ENCODE measurements around the gene HLA-DPB1. TPM values are rescaled to one million over a fixed set of nuclear protein-coding genes. Genes with fewer than 3 reads are reported as not detected.
"Not testable (repeated sequence)": the region's sequence is repeated elsewhere in the genome, so short reads cannot be mapped to it uniquely, and the experiment has no call there.

The HLA-DPB1 gene
- total and polyA plus RNA-seq, 2 donors = 16.4 to 74.7 TPM

DNA sequence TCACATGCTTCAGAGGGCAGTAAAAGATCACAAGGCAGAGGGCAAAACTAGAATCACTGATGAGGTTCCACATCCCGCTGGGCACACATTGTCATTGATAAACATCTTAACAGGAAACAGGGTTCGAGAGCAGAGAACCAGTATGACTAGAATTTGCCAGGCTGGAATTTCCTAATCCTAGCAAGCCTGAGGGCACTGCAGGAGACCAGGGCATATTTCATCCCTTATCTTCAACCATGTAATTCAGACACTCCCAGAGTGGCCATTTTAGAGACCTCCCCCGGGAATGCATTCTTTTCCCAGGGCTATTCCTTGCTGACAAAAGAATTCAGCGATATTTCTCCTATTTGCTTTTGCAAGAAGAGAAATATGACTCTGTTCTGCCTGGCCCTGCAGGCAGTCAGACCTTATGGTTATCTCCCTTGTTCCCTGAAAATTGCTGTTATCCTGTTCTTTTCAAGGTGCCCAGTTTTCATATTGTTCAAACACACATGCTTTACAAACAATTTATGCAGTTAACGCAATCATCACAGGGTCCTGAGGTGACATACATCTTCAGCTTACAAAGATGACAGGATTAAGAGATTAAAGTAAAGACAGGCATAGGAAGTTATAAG, 25.4 kb downstream of the HLA-DPB1 start:
- H3K36me3 ChIP-seq (ENCODE audit: insufficient read depth); H3K27ac ChIP-seq (ENCODE audit: low read depth); DNase-seq (ENCODE audit: extremely low spot score); H3K4me3 ChIP-seq (ENCODE audit: low read depth, low read length); H3K4me1 ChIP-seq (ENCODE audit: insufficient read depth): not testable (repeated sequence)
- 62% methylated on average over 5 of the region's 5 CpGs for WGBS

DNA sequence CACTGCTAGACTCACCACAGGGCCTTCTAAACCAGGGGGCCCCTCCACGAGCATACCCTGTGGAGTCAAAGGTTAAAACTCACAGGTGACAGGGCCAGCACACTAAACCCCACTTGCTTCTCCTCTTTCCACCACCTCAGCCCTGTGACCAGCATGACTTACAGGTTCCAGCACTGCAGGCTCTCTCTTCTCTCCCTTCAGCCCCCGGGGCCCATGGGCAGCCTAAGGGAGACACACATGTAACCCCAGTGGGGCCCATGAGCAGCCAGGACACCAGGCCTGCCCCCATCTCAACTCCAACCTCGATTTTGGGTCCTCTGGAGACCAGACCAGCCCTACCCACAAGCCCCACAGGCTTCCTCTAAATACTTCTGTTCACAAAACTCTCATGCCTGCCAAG, 28.0 kb downstream of the HLA-DPB1 start:
- 46% methylated on average over 3 of the region's 3 CpGs for WGBS
- H3K36me3 ChIP-seq (ENCODE audit: insufficient read depth) = no peaks in the 10 kb centered on the region
- H3K4me1 ChIP-seq (ENCODE audit: insufficient read depth) = no peaks in the 10 kb centered on the region
- no peak overlapping the region for H3K4me3 ChIP-seq (ENCODE audit: low read depth, low read length)
- no peak for DNase-seq (ENCODE audit: extremely low spot score)
- H3K27ac ChIP-seq (ENCODE audit: low read depth) = no peak overlapping the region

DNA sequence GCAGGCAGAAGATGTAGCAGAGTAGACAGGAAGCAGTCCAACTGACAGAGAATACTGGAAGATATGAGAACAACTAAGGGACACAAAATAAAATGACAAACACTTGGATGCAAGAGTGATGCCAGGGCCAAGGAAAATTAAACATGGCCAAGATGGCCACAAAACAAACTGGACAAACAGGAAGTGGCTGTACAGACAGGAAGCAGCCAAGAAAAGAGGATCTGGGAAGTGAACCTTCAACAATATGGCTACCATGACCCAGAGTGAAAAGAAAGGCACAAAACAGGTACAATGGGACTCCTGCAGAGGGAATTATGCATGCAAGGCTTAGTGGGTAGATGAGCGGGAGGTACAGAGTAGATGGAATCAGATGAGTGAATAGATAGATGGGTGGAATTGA, 29.1 kb downstream of the HLA-DPB1 start:
- 96% methylated on average over 1 of the region's 1 CpG for WGBS
- no peak overlapping the region for H3K4me3 ChIP-seq (ENCODE audit: low read depth, low read length)

DNA sequence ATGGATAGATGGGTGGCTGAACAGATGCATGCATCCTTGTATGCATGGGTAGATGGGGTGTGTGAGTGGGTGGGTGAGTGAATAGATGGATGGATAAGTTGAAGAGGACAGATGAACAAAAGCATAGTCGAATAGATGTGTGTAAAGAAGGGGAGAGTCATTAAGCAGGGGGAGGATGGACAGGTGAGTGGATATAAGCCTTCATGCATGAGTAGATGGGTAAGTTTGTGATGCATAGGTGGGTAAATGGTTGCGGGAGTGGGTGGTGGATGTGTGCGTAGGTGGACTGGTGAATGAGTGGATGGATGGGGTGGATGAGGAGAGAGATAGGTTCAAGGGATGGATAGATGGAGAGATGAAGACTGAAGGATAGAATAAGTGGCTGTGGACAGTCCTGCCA, 29.6 kb downstream of the HLA-DPB1 start:
- 82% methylated on average over 3 of the region's 3 CpGs for WGBS

More for the DNA sequence above, 29.1 kb downstream of the HLA-DPB1 start:
- H3K4me1 ChIP-seq (ENCODE audit: insufficient read depth) = no peaks in the 10 kb centered on the region
- no peak for DNase-seq (ENCODE audit: extremely low spot score)
- no peaks in the 10 kb centered on the region for H3K36me3 ChIP-seq (ENCODE audit: insufficient read depth)
- H3K27ac ChIP-seq (ENCODE audit: low read depth) = no peak overlapping the region

DNA sequence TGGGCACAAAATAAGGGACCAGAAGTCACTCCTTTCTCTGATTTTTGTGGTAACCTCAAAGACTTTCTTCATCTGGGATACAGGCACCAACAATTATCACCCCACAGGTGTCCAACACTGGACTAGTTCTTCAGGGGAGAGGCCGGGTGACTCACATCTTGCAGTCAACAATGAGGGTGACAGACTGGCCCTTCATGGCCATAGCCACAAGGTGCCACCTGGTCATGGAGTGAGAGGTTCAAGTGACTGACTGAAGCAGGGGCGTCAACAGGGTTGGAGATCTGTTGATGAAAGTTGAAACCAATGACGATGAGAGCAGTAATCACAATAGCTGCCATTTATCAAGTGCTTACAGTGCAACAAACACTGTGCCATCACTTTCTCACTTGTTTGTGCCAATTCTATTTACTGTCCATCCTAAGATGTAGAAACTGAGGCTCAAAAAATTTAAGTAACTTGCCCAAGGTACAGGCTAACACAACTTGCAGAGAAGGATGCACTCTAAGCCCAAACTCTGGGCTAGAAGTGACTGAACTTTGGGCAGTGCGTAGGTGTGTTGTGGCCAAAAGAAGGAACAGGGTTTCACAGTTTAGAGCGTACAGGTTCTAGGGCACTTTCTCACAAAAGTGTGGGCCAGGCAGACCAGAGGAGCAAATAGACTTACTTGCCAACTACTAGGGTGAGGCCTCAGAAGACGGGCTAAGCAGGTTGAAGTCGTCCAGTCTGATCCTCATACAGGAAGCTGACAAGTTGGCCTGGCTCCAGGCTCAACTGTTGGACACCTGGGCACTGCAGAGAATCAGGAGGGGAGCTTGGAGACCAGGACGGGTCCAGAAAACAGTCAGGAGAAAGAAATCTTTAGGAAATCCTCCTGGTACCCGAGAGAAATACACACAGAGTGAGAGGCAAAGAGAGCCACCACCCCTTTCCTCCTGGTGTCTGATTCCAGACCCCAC, 30.4 kb downstream of the HLA-DPB1 start:
- no peak overlapping the region for H3K4me3 ChIP-seq (ENCODE audit: low read depth, low read length)
- WGBS = 59% methylated on average over 9 of the region's 9 CpGs
- H3K27ac ChIP-seq (ENCODE audit: low read depth) = no peak overlapping the region
- no peaks in the 10 kb centered on the region for H3K36me3 ChIP-seq (ENCODE audit: insufficient read depth)
- DNase-seq (ENCODE audit: extremely low spot score) = no peak
- no peaks in the 10 kb centered on the region for H3K4me1 ChIP-seq (ENCODE audit: insufficient read depth)

More for the DNA sequence above, 29.6 kb downstream of the HLA-DPB1 start:
- H3K36me3 ChIP-seq (ENCODE audit: insufficient read depth) = no peaks in the 10 kb centered on the region
- no peak overlapping the region for H3K4me3 ChIP-seq (ENCODE audit: low read depth, low read length)
- no peak for DNase-seq (ENCODE audit: extremely low spot score)
- no peaks in the 10 kb centered on the region for H3K4me1 ChIP-seq (ENCODE audit: insufficient read depth)
- H3K27ac ChIP-seq (ENCODE audit: low read depth) = no peak overlapping the region

DNA sequence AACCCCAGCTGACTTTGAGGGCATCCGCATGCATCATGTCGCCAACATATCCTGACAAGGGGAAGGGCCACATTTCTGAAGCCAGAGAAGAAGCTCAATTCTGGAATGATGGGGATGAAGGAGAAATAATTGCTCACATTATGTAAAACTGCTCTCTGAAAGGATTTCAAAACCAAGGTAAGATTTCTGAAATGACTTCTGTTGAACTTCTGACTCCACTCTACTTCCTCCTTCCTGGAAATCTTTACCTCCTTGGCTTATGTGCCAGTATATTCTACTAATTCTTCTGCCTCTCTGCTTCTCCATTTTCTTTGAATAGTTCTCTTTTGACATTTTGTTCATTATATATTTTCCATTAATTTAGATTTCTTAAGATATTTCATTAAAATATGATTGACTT, 31.9 kb downstream of the HLA-DPB1 start:
- no peak overlapping the region for H3K27ac ChIP-seq (ENCODE audit: low read depth)
- no peak overlapping the region for H3K4me3 ChIP-seq (ENCODE audit: low read depth, low read length)
- H3K4me1 ChIP-seq (ENCODE audit: insufficient read depth) = no peaks in the 10 kb centered on the region
- DNase-seq (ENCODE audit: extremely low spot score) = no peak
- 65% methylated on average over 2 of the region's 2 CpGs for WGBS
- H3K36me3 ChIP-seq (ENCODE audit: insufficient read depth) = no peaks in the 10 kb centered on the region

DNA sequence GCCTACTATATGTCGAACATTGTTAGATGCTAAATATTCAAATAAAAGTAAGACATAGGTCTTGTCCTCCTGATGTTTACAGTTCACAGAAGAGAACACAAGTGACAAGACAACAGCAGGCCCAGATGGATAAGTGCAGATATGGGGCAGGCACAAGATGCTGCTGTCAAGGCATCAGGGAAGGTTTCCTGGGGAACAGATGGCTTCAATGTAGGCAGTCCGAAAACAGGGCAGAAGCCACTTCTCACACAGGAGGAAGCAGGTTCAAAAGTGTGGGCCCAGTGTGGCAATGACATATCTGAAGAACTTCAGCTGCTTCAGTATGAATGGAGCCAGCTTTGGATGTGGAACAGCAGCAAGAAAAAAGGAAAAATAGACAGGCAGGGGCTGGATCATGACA, 32.5 kb downstream of the HLA-DPB1 start:
- Histone ChIP-seq H3K4me3 (ENCODE audit: low read depth, low read length) (no peak overlapping the region), H3K27ac (ENCODE audit: low read depth) (no peak overlapping the region), H3K4me1 (ENCODE audit: insufficient read depth) (no peaks in the 10 kb centered on the region), H3K36me3 (ENCODE audit: insufficient read depth) (no peaks in the 10 kb centered on the region)
- no peak for DNase-seq (ENCODE audit: extremely low spot score)
- 68% methylated on average over 2 of the region's 2 CpGs for WGBS

DNA sequence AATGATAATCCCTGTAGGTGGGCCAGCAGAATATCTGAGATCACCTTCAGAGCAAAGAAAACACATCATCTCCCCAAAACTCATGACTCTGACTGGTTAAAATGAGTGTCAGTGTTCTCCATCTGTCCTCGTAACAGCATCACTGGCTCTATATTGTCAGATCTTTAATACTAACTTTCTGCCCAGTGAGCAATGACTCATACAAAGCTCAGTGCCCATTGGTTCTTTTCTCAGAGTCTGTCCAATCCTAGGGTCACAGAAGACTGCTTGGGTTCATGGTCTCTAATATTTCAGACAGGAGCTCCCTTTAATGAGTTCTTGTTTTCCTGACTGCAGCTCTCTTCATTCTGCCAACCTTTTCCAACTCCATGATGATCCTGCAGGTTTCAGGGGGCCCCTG, 36.4 kb downstream of the HLA-DPB1 start:
- Histone ChIP-seq H3K36me3 (ENCODE audit: insufficient read depth) (no peaks in the 10 kb centered on the region), H3K27ac (ENCODE audit: low read depth) (no peak overlapping the region), H3K4me1 (ENCODE audit: insufficient read depth) (no peaks in the 10 kb centered on the region), H3K4me3 (ENCODE audit: low read depth, low read length) (no peak overlapping the region)
- DNase-seq (ENCODE audit: extremely low spot score) = peak; percentile 33
- 12% methylated on average over 1 of the region's 1 CpG for WGBS

DNA sequence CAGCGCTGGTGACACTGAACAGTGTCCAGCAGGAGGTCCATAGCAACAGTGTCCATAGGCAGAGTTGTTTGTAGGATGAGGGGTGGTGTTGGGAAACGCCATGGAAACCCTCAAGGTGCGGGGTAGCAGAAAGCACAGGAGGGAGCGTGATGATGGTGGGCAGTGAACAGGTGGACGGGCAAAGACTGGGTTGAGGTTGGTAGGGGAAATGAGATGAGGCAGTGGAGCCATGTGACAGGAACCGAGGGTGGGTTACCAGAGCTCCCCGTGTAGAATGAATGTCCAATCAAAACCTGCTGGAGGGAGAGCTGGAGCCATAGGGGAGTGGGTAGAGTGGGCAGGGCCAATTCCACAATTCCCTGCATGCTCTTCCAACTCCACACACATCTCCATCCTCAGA, 38.0 kb downstream of the HLA-DPB1 start:
- DNase-seq (ENCODE audit: extremely low spot score) = no peak
- H3K4me3 ChIP-seq (ENCODE audit: low read depth, low read length) = no peak overlapping the region
- no peaks in the 10 kb centered on the region for H3K36me3 ChIP-seq (ENCODE audit: insufficient read depth)
- 63% methylated on average over 7 of the region's 7 CpGs for WGBS
- H3K27ac ChIP-seq (ENCODE audit: low read depth) = no peak overlapping the region
- H3K4me1 ChIP-seq (ENCODE audit: insufficient read depth) = no peaks in the 10 kb centered on the region

DNA sequence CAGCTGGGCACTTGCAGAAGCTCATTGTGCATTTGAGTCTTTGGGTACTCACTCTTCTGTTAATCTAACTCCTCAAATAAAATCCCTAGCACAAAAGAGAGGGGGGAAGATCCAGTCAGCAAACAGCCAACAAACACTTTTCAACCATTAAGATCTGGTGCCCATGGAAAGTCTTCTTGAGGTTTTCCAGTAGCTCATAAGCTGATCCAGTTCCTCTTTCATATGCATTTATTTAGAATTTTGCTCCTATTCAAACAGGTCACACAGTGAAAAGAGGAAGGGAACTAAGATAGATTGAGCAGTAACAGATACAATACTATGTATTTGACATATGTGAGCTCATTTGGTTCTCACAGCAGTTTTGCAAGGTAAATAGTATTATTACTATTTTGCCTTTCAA, 38.6 kb downstream of the HLA-DPB1 start:
- H3K4me1 ChIP-seq (ENCODE audit: insufficient read depth) = no peaks in the 10 kb centered on the region
- H3K36me3 ChIP-seq (ENCODE audit: insufficient read depth) = no peaks in the 10 kb centered on the region
- no peak for DNase-seq (ENCODE audit: extremely low spot score)
- H3K4me3 ChIP-seq (ENCODE audit: low read depth, low read length) = no peak overlapping the region
- no peak overlapping the region for H3K27ac ChIP-seq (ENCODE audit: low read depth)

DNA sequence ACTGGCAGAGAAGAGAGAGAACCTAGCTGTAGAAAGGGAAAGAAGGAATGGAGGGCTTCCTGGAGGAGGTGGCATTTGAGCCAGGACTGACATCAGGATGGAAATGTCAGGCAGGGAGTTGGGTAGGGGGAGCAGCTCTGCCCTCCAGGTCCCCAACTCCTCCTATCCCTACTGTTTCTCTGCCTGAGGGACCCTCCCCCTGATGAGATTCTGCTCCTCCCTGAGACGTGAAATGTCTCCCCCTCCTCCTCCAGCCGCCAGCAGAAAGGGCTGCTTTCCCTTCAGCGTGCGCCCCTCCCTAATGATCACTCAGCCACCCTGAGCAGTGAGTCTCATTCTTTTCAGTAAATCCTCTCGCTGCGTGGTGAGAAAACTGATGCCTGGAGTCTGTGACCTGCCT, 40.6 kb downstream of the HLA-DPB1 start:
- Histone ChIP-seq H3K27ac (ENCODE audit: low read depth) (no peak overlapping the region), H3K4me3 (ENCODE audit: low read depth, low read length) (no peak overlapping the region), H3K36me3 (ENCODE audit: insufficient read depth) (no peaks in the 10 kb centered on the region), H3K4me1 (ENCODE audit: insufficient read depth) (no peaks in the 10 kb centered on the region)
- 2% methylated on average over 6 of the region's 6 CpGs for WGBS
- DNase-seq (ENCODE audit: extremely low spot score) = no peak

DNA sequence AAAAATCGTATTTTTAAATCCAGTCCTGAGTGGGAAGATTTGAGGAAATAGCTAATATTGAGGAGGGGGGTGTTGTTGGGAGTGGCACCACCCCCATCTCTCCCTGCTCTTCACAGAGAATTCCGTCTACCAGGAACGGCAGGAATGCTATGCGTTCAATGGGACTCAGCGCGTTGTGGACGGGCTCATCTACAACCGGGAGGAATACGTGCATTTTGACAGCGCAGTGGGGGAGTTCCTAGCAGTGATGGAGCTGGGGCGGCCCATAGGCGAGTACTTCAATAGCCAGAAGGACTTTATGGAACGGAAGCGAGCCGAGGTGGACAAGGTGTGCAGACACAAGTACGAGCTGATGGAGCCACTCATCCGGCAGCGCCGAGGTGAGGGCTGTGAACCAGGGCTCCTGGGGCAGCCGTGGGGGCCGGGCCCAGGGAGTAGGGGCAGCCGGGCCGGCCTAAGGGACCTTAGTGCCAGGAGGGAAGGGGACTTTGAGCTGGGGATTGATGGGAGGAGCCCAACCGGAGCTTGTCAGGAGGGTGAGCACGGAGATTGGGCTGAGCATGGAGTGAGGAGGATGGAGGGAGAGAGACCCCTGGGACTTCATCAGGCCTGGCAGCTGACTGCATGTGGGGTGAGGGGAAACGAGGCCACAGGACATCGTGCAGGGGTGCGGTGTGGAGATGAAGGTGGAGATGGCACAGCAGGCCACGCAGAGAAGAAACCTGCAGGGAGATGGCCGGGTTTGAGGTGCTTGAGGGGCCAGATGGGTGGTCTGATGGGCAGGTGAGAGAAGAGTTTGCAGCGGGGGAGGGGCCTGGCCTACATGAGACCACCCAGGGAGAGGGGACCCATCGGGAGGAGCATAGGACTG, 41.3 kb downstream of the HLA-DPB1 start:
- Histone ChIP-seq H3K27ac (ENCODE audit: low read depth) (no peak overlapping the region), H3K4me1 (ENCODE audit: insufficient read depth) (no peaks in the 10 kb centered on the region), H3K4me3 (ENCODE audit: low read depth, low read length) (no peak overlapping the region), H3K36me3 (ENCODE audit: insufficient read depth) (no peaks in the 10 kb centered on the region)
- DNase-seq (ENCODE audit: extremely low spot score) = no peak
- WGBS = 3% methylated on average over 32 of the region's 32 CpGs

DNA sequence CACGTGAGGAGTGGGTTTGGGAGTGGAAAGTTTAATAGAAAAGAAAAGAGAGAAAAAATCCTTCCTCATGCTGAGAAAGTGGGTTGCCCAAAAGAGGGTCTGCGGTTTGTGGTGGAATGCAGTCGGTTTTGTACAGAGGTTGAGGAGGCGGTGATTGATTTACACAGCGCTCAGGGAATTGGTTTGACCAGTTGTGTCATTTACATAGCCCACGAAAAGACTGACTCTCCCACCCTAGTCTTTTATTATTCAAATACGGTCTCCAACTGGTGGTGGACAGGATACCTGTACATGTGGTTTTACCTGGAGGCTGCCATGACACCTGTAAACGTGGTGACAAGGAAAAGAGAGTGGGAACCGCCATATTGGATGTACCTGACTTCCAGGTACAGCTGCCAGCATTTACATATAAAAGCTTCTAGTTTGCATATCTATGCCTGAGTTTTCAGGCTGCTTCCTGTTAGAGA, 42.1 kb downstream of the HLA-DPB1 start:
- DNase-seq (ENCODE audit: extremely low spot score) = no peak
- H3K4me1 ChIP-seq (ENCODE audit: insufficient read depth) = no peaks in the 10 kb centered on the region
- WGBS = 9% methylated on average over 9 of the region's 9 CpGs
- no peak overlapping the region for H3K4me3 ChIP-seq (ENCODE audit: low read depth, low read length)
- no peak overlapping the region for H3K27ac ChIP-seq (ENCODE audit: low read depth)
- no peaks in the 10 kb centered on the region for H3K36me3 ChIP-seq (ENCODE audit: insufficient read depth)

Measured in urinary bladder (tissue), 4 donors.